ENCODE data around the gene EXOC6B. TPM values are rescaled to one million over a fixed set of nuclear protein-coding genes. Genes with fewer than 3 reads are reported as not detected.

EXOC6B gene
- total RNA-seq, 1 donor, result 9.0 TPM

DNA sequence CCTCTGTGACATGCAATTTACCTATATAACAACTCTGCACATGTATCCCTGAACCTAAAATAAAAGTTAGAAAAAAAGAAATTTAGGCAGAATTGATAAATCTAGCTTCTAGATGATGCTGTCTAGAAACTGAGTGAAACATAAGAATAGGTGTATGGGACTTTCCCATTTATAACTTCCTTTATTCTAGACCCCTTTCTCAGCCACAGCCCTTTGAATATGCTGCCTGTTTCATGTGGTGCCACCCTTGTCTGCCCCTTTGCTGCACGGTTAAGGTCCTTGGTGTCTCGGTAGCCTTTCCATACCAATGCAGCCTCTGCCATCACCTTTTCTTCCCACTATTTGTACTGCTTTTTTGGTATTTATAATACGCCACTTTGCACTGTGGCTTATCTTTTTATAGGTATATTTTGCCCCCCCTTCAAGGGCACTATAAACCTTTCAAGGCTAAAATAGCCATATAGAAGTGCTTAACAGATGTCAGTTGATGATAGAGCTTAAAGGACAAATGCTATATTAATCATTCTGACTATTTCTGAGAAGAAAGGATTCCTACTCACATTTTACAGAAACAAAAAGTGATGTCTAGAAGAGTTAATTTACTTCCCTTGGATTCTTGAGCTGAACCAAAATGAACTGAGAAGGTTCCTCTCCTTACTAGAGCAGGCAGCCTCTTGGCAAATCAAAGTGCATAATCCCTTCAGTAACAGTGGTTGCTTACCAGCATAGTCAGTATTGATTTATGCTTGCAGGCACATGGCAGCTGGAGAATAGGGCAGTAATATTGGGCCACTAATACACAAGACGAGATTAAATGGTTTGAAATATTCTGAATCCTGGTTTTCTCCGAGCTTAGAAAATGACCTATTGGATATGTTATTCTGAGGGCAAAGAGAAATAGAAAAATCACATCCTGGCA is 590.1 kb downstream of the EXOC6B start:
- Histone ChIP-seq H3K4me3 (ENCODE audit: low read length) (no peak overlapping the region), H3K27me3 (ENCODE audit: insufficient read depth, low read length) (no peaks in the 10 kb centered on the region), H3K4me1 (ENCODE audit: insufficient read depth, low read length) (no peaks in the 10 kb centered on the region), H3K9me3 (ENCODE audit: low read depth, low read length) (no peaks in the 10 kb centered on the region)

DNA sequence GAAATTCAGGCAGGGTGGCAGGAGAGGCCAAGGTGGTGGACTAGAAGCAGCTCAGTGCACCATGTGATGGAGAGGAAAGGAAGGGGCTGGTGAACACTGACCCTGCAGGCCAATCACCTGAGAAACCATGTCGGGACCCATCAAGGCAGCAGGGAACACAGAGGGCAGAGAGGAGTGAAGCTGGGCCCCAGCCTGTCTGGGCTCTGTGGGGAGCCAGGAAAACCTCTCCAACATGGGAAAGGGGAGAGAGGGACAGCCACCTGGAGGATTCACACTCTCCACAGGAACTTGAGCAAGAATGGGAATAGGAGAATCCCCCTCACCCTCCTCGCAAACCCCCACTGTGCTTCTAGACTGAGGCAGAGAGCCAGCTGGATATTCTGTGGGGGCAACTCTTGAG is 592.6 kb downstream of the EXOC6B start:
- Histone ChIP-seq H3K27me3 (ENCODE audit: insufficient read depth, low read length) (no peaks in the 10 kb centered on the region), H3K4me3 (ENCODE audit: low read length) (no peak overlapping the region), H3K9me3 (ENCODE audit: low read depth, low read length) (no peaks in the 10 kb centered on the region)

DNA sequence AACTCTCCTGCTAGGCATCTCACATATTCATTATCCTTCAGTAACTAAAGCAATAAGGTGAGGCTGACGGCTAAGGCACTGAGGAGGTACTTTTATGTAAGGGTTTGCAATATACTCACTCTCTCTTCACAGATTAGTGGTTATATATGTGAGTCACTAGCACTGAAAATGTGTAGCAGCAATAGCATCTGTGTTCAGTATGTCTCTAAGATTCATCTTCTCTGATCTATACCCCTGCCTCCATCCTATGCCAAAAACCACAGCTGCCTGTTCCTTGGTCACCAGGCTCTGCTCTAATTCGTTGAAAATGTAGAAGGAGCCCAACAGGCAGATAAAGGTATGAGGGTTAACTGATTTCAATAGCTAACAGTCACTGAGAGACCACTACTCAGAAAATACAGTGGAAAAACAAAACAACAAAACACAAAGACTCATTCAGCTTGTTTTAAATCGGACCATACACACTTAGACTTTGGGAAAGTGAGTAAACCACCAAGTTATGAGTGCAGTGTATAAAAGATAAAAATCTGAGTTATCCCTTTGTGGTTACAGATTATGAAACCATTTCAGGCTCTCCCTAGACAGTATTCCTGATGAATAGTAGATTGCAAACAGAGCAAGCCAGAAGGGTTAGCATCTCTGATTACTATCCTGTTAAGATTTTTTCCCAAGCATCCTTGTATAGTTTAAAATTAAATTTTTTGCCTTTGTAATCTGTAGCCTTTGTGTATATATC is 602.8 kb downstream of the EXOC6B start:
- no peaks in the 10 kb centered on the region for H3K4me1 ChIP-seq (ENCODE audit: insufficient read depth, low read length)
- no peak overlapping the region for H3K4me3 ChIP-seq (ENCODE audit: low read length)
- no peaks in the 10 kb centered on the region for H3K27me3 ChIP-seq (ENCODE audit: insufficient read depth, low read length)
- no peaks in the 10 kb centered on the region for H3K9me3 ChIP-seq (ENCODE audit: low read depth, low read length)

More for the DNA sequence above, 592.6 kb downstream of the EXOC6B start:
- no peaks in the 10 kb centered on the region for H3K4me1 ChIP-seq (ENCODE audit: insufficient read depth, low read length)

DNA sequence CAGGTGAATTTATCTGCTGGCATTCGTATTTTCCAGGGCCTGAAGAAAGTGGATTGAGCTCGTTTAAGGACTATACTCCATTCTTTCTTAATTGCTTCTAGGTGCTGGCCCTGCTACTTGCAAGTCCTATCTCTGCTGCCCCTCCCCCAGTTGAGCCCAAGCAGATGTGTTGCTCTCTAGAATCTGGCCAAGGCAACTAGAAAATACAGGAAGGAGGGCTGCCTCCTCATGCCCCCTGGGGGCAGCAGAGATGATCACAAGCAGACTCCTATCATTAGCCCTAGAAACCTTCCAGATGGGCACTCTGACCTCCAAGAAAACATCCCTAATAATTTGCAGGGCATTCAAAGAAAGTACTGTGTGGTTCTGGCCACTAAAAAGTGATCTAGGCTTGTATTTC is 605.7 kb downstream of the EXOC6B start:
- Histone ChIP-seq H3K9me3 (ENCODE audit: low read depth, low read length) (no peaks in the 10 kb centered on the region), H3K4me1 (ENCODE audit: insufficient read depth, low read length) (no peaks in the 10 kb centered on the region), H3K4me3 (ENCODE audit: low read length) (no peak overlapping the region), H3K27me3 (ENCODE audit: insufficient read depth, low read length) (no peaks in the 10 kb centered on the region)

DNA sequence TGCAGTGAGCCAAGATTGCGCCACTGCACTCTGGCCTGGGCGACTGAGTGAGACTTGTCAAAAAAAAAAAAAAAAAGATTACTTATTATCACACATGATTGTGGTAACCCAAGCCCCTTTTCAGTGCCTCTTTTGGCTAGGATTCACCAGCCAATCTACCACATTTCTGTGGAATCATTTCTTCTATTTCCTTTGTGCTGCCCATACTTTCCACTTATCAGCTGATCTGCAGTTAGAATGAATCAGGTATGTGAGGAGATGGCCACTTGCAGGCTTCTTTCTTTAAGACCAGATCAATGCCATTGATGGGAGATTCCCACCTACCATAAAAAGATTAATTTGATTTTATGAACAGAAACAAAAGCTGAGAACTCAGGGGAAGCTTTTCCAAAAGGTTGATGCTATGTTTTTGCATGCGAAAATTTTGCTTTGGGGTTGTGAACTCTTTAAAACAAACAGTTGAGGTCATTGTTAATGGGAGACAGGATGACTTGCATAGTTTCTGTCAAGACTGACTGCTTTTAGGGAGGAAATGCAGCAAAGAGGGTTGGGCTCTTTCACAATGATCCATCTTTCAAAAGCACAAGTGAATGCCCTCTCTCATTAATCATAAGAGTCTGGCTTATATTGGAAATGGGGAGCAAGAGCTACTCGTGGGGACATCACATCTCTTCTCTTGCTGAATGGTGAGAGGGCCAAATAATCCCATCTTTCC is 611.2 kb downstream of the EXOC6B start:
- Histone ChIP-seq H3K27me3 (ENCODE audit: insufficient read depth, low read length) (no peaks in the 10 kb centered on the region), H3K4me3 (ENCODE audit: low read length) (no peak overlapping the region), H3K9me3 (ENCODE audit: low read depth, low read length) (no peaks in the 10 kb centered on the region), H3K4me1 (ENCODE audit: insufficient read depth, low read length) (no peaks in the 10 kb centered on the region)

DNA sequence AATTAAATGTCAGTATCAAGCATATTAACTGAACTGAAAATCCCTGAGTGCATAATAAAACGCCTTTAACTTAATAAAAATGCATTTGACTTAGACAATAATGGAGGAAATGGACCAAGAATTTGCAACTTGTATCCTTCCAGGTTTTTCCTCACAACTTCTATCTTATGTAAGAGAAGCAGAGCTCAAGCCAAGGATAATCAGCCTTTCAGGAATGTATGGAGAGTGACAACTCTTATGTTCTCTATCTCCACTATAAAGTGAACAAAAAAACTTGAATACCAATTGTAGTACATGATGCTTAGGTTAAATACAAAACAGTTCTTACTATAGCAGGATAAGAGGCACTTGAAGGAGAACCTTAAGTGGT is 613.4 kb downstream of the EXOC6B start:
- Histone ChIP-seq H3K4me1 (ENCODE audit: insufficient read depth, low read length) (no peaks in the 10 kb centered on the region), H3K9me3 (ENCODE audit: low read depth, low read length) (no peaks in the 10 kb centered on the region), H3K4me3 (ENCODE audit: low read length) (no peak overlapping the region), H3K27me3 (ENCODE audit: insufficient read depth, low read length) (no peaks in the 10 kb centered on the region)

DNA sequence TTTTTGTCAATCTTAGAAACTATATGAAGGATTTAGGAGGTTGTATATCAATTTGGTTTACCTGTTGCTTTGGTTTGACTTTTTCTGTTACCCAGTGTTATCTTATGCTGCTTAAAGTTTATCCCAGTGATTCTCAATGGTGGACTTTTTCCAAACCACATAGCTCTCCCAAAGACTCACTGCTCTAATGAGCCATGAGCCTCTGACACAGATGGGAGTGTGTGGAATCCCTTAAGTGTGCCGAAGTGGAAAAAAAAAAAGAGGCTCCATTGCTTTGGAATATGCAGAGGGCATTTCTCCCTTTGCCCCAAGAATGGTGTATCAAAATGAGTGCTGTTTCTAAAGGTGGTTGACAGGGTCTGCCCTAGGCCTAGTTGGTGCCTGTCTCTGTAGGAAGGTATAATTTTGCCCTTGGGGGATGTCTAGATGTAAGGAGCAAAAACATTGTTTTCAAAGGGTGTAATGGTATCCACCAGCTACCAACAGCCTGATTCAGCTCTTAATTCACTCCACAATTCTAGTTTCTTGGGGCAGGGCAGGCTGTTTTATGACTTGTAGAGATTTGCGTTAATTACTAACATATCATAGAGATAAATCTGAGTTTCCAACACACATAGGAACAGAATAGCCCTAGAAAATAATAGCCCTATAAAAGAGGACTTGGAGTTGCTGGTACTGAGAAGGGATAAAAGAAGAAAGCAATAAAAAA is 613.9 kb downstream of the EXOC6B start:
- Histone ChIP-seq H3K9me3 (ENCODE audit: low read depth, low read length) (no peaks in the 10 kb centered on the region), H3K4me1 (ENCODE audit: insufficient read depth, low read length) (no peaks in the 10 kb centered on the region)

DNA sequence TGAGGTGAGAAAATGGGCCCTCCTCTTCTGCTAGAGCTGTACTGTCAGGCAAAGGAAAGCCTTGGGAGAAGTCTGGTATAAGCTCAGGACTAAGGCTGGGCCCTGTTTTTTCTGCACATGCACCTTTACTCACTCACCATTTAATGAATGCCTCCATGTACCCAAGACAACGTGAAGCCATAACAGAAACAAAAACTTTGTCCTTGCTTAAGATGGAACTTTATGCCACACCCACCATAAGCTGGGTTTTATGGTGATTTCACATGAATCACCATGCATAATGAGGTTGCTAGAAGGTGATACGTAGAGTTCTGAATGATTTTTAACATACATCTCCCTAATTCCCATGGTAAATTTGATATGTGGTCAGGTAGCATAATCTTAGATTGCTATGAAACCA is 614.5 kb downstream of the EXOC6B start:
- Histone ChIP-seq H3K27me3 (ENCODE audit: insufficient read depth, low read length) (no peaks in the 10 kb centered on the region), H3K4me3 (ENCODE audit: low read length) (no peak overlapping the region), H3K4me1 (ENCODE audit: insufficient read depth, low read length) (no peaks in the 10 kb centered on the region), H3K9me3 (ENCODE audit: low read depth, low read length) (no peaks in the 10 kb centered on the region)

More for the DNA sequence above, 613.9 kb downstream of the EXOC6B start:
- Histone ChIP-seq H3K4me3 (ENCODE audit: low read length) (no peak overlapping the region), H3K27me3 (ENCODE audit: insufficient read depth, low read length) (no peaks in the 10 kb centered on the region)

DNA sequence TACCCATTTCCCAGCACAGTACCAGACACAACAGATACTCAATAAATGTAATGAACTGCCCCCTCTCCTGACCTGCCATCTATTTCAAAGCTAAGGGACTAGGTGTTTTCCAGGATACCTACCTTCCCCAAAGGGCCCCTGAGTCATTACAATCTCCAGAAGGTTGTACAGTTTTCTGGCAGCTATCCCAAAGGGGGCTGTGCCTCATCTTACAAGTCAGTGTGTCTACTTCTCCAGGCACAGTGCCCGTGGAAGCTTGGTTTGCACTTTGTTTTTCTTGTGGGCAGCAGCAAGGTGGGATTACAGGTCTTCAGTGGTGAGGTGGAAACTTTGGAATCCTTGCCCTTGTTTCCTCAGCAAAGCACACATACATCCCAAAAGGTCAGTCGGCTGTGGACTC is 615.4 kb downstream of the EXOC6B start:
- no peak overlapping the region for H3K4me3 ChIP-seq (ENCODE audit: low read length)
- H3K9me3 ChIP-seq (ENCODE audit: low read depth, low read length), result no peaks in the 10 kb centered on the region
- H3K4me1 ChIP-seq (ENCODE audit: insufficient read depth, low read length), result no peaks in the 10 kb centered on the region
- H3K27me3 ChIP-seq (ENCODE audit: insufficient read depth, low read length), result no peaks in the 10 kb centered on the region

DNA sequence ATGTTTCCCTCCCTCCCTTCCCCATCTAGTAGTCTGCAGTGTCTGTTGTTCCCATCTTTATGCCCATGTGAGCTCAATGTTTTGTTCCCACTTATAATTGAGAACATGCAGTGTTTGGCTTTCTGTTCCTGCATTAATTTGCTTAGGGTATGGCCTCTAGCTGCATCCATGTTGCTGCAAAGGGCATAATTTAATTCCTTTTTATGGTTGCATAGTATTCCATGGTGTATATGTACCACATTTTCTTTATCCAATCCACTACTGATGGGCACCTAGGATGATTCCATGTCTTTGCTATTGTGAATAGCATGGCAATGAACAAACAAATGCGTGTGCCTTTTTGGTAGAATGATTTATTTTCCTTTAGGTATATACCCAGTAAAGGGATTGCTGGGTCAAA is 617.6 kb downstream of the EXOC6B start:
- Histone ChIP-seq H3K27me3 (ENCODE audit: insufficient read depth, low read length) (no peaks in the 10 kb centered on the region), H3K9me3 (ENCODE audit: low read depth, low read length) (no peaks in the 10 kb centered on the region), H3K4me3 (ENCODE audit: low read length) (no peak overlapping the region), H3K4me1 (ENCODE audit: insufficient read depth, low read length) (no peaks in the 10 kb centered on the region)

DNA sequence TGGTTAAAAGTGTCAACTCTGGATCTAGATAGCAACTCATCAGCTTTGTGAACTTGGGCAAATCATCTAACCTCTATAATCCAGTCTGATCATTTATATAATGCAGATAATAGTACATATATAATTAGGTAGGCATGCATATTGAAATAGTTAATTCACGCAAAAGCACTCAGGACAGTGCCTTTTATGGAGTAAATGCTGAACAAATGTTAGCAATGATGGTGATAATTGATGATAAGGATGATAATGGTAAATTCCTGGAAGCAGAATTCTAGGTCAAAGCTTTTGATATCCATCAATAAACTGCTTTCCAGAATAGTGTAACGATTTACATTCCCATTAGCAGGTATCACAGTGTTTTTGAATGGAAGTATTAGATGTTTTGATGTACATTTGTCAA is 618.5 kb downstream of the EXOC6B start:
- H3K4me1 ChIP-seq (ENCODE audit: insufficient read depth, low read length), result no peaks in the 10 kb centered on the region
- no peak overlapping the region for H3K4me3 ChIP-seq (ENCODE audit: low read length)
- no peaks in the 10 kb centered on the region for H3K9me3 ChIP-seq (ENCODE audit: low read depth, low read length)
- no peaks in the 10 kb centered on the region for H3K27me3 ChIP-seq (ENCODE audit: insufficient read depth, low read length)

DNA sequence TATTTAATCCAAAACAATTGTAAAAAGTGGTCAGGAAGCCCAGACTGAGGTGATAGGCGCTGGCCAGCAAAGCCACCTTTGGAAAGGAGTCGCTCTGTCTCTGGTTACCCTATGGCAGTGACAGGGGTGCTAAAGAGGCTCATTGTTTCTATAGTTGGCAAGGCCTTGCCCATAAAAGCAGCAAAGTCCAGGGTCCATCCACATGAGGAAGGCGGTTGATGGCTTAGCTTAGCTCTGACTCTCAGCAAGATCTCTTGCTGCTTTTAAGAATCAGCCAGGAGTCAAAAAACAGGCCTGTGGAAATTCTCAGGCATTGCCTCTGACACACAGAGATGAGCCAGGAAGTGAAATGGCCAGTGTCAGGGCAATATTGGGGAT is 620.3 kb downstream of the EXOC6B start:
- Histone ChIP-seq H3K4me1 (ENCODE audit: insufficient read depth, low read length) (no peaks in the 10 kb centered on the region), H3K9me3 (ENCODE audit: low read depth, low read length) (no peaks in the 10 kb centered on the region), H3K27me3 (ENCODE audit: insufficient read depth, low read length) (no peaks in the 10 kb centered on the region), H3K4me3 (ENCODE audit: low read length) (no peak overlapping the region)

DNA sequence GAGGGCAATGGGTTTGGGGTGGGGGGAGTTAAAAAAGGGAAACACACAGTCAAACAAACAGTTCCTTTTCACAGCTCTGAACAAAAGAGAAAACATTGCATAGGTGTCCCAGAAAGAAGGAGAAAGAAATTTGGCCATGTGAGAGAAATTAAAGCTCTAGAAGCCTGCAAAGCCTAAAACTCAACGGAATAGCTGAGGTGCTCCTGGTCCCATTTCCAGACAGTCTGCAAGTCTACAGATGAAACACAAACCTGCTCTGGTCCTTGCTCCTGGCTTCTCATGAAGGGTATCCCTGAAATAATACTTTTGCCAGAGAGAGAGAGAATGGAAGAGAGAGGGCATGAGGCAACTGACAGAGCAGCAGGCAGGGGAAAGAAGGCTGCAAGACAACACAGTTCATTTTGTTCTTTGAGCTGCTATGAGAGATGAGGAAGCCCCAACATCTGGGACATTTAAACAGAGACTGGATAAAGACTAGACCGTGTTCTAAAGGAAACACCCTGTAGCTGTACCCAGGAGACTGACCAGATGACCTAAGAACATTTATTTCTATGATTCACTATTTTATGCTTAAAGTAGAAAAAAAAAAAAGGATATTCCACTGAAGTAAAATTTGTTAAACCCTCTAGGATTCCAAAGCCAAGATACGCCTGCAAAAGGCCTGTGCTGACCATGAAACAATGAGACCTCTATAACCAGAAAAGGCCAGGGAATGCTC is 620.9 kb downstream of the EXOC6B start:
- H3K4me3 ChIP-seq (ENCODE audit: low read length), result no peak overlapping the region
- no peaks in the 10 kb centered on the region for H3K4me1 ChIP-seq (ENCODE audit: insufficient read depth, low read length)
- no peaks in the 10 kb centered on the region for H3K27me3 ChIP-seq (ENCODE audit: insufficient read depth, low read length)
- H3K9me3 ChIP-seq (ENCODE audit: low read depth, low read length), result no peaks in the 10 kb centered on the region

DNA sequence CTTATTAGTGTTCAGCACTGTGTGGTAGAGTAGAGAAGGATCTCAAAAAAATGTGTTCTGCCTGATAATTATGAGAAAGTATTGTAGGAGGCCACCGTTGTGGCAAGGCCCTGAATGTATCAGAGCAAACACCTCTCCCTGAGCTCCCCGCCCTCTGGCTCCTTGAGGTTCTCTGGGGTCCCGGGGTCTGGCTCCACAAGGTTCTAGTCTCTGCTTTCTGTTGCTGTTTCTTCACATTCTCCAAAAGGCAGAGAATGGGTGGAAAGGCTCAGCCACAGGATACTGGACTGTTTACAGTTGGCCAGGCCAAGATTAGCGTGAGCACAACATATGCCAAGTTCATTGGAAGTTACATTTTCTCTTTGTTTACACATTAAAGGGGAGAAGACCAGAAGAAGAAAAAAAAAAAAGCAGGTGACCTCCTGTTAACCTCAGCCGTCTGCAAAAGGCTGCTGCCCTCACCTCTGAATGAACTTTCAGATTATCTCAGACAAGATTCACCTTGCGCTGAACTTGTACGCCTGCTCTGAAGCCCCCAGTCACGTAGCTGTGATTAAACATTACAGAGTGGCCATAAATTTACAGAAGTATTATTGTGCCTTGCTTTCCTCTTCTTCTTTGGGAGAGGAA is 621.6 kb downstream of the EXOC6B start:
- Histone ChIP-seq H3K9me3 (ENCODE audit: low read depth, low read length) (no peaks in the 10 kb centered on the region), H3K4me3 (ENCODE audit: low read length) (no peak overlapping the region), H3K4me1 (ENCODE audit: insufficient read depth, low read length) (no peaks in the 10 kb centered on the region), H3K27me3 (ENCODE audit: insufficient read depth, low read length) (no peaks in the 10 kb centered on the region)

All from mononuclear cell (primary cell).